Measurements from ENCODE around the gene GFAP.
A peak's percentile ranks its signal among the peaks of the same experiment; 100 is the strongest.

GFAP gene

DNA sequence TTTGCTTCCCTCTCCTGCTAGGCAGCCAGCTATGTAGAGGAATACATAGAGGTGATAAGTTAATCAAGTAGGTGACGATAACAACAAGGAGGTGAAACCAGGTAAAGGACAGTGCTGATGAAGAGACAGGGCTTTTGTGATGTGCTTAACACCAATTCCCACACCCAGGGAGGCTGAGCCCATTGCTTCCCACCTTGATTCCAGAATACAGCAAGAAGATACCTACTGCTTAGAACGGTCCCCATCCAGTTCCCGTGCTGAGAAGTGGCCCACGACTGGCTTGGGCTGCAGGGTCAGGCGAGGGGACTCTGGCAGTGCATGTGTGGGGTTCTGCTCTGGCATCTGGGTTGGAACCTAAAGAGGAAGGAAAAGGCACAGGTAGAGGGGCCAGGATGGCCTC, 16.1 kb upstream of the GFAP start:
- no peak for DNase-seq (ENCODE audit: low read depth)

DNA sequence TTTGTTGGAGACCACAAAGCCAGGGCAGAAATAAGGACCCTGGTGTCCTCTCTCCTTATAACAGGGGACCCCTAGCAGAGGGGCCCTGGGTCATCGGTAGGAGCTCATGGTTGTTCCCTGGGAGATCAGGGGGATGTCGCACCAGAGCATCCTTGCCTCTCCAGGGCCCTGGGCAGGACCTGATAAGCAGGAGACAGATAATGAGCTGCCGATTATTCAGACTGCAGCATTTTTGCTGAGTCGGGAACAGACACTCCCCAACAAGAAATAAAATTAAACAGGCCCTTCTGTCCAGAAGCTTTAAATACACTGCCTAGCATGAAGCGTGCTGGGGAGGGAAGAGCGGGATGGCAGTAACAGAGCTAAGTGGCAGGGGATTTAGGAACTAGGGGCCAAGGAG, 15.4 kb upstream of the GFAP start:
- no peak for DNase-seq (ENCODE audit: low read depth)

DNA sequence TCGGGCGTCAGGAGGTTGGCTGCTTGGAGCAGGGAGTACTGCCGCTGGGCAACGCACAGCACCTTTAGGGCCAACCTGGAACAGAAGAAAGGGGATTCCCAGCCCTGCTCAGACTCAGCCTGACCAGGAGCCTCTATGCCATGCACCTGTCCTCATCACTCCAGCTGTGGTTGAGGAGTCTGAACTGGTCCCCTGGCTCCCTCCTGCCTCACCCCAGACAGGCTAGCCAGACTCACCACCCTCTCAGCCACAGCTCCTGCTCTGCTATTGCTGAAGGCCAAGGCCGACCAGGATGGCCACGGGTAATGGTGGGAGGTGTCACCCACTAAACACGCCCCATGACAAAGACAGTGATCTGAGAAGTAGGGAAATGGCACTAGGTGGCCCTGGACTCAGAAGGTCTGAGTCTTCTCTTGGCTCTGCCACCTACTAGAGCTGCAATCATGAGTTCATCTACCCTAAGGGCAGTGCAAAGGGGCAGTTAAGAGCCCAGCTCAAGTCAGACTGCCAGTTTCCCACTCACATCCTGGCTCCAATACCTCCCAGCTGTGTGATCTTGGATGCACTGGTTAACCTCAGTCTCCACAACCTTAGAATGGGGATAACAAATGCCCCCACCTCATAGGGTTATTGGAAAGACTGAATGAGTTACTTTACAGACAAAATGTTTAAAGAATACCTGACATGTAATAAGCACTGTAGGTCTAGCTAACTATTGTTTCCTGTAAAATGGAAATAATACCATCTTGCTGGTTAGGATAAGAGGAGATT, 13.8 kb upstream of the GFAP start:
- DNase-seq (ENCODE audit: low read depth): no peak

DNA sequence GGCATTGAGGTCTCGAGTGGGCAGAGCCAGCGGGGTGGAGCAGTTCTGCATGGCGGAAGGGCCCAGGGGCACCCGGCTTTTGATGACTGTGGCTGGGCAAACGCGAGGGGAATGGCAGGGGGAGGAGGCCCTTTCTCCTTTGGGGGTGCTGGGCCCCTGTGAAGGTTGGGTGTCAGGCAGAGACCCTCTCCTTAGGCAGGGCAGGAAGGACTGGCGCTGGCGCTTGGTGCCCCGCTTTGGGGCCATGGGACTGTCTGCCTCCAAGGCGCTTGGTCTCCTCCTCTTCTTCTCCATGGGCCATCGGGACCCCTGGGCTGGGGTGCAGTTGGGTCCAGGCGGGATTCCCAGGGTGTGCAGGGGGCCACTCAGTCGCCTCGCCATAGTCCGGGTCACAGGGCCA, 12.8 kb upstream of the GFAP start:
- DNase-seq (ENCODE audit: low read depth): no peak

DNA sequence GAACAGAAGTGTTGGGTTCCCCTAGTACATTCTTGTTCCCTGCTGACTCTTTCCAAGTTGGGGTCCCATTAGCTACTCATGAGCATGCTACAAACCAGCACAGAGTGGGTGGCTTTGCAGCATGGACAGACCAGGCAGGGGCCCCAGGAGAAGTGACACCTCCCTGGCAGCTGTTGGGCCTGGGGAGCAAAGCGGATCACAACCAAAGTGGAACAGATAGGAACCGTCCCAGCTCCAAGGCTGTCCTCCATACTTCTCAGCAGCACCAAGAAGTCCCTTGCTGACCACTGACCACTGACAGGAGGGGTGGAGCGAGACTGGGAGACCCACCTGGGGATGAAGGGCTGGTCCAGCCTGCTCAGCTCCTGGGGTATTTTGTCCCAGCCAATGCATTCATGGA, 12.4 kb upstream of the GFAP start:
- DNase-seq (ENCODE audit: low read depth): no peak

DNA sequence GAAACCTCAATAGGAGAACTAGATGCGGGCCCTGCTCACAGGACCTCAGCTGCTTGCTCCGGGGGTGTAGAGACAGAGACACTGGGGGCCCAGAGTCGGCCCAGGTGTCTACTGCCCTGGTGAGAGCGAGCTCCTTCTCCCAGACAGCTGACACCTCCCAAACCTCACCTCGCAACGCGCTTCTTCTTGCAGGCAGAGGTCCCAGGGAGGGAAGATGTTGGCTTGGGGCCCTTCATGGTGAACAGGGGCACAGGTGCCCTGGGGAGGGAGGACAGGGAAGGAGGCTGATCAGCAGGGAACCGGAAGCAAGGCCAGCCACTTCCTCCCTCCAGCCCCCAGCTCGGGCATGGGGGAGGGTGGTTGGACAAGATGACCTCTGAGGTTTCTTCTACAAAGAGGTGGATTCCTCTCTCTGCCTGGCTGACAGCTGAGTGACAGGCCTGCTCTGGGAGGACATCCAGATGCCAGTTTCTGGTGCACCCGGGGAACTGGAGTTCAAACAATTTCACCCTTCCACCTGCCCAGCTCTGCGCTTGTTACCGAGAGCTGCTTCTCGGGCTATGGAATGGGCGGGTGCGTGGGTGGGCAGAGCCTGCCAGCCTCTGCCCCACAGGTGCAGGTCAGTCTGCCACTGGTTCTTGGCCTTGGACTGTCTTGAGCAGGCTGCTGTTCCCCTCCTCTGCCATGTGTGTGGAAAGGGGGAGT, 11.7 kb upstream of the GFAP start:
- no peak for DNase-seq (ENCODE audit: low read depth)

DNA sequence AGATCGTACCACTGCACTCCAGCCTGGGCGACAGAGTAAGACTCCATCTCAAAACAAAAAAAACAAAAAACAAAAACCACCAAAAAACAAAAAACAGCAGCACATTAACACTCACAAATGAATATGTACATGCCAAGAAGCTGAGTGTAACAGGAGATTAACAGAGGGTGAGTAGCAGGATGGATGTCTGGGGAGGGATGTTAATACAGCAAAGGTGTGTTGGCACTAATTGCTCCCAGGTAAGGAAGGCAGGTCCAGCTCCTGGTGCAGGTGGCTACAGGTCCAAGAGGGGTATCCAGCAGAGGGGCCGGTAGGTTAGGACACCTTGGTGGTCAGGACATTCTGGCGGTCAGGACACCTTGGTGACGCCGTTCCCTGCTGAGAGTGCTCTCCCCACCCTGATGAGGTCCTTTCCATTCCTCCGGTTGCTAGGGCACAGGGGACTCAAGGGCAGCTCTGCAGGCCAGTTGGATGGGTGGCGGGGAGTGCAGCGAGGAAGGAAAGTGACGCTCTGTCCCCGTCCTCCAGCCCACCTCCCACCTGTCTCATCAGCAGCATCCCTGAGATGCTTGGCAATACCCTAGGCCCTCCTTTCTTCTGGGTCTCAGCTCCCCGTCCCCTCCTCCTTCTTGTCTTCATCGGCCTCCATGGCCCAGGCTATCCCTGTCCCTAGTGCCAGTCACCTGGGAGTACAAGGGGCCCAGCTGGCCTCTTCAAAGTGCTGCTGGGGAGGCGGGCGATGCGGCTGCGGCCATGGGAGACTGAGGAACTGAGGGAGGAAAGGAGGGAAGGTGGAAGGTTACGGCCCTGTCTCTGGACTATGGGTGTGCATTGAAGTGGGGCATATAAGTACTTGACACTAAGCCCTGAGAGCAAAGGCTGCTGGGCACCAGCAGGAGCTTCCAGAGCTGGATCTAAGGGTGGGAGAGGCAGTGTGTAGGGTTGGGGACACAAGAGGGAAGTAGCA, 10.7 kb upstream of the GFAP start:
- DNase-seq (ENCODE audit: low read depth): no peak

DNA sequence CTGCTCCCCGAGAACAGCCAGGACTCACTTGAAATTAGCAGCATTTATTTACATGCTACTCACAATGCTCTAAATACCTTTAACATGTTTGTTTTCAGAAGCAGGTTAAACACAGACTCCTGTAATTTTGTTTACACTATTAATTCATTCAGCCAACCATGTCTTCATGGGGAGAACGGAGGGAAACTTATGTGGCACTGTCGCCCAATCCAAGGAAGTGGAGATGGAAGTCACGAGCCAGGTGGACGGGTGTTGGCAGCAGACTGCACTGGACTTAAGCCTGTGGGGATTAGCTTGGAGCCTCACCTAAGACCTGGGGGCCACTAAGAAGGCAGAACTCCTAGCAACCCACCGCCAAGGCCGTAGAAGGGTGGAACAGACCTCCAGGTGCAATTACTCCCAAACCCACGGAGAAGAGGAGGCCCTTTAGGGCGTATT, 8.8 kb upstream of the GFAP start:
- no peak for DNase-seq (ENCODE audit: low read depth)

DNA sequence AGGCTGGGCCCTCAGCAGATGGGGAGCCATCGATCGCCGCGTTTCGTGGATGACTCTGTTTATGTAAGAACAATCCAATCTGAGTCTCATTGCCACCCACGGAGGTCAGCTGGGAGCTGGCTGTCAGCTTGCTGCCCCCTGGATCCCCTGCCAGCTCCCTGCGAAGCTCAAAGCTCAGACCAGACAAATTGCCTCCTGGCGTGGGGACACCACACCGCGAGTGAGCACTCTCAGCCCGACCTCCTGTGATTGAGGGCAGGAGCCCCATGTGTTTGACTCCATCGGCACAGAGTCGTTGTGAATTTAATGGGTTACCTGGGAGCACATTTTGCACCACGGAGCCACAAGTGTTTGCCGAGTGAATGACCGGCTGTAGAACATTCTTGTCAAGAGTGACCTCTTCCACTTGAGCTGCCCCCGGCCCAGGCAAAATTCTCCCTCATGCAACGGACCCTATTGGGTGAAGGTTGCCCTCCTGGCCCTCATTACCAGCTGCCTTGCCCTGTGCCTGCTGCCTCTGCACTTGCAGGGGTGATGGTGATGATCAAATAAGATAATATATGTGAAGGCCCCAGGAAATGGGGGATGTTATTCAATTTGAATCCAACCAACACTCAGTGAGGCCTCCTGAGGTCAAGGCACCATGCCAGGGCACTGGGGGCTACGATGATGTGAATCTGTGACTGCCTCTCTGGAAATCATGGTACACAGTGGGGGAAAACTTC, 7.6 kb upstream of the GFAP start:
- no peak for DNase-seq (ENCODE audit: low read depth)

DNA sequence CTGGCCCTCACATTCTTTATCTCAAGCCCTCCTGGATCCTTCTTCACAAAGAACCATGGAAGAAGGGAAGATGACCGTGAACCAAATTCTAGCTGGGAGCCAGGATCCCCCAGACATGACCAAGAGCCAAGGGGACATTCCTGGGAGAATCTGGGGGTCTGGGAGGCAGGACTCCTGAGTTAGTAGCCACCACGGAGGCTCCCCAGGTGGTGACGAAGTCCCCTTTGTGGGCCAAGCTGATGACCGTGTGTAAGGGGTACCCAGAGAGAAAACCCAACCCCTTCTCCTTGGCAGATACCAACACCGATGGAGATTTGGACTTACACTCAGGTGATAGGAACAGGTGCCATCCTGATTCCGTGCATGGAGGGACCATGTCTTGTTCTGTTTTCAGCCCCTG, 6.8 kb upstream of the GFAP start:
- no peak for DNase-seq (ENCODE audit: low read depth)

DNA sequence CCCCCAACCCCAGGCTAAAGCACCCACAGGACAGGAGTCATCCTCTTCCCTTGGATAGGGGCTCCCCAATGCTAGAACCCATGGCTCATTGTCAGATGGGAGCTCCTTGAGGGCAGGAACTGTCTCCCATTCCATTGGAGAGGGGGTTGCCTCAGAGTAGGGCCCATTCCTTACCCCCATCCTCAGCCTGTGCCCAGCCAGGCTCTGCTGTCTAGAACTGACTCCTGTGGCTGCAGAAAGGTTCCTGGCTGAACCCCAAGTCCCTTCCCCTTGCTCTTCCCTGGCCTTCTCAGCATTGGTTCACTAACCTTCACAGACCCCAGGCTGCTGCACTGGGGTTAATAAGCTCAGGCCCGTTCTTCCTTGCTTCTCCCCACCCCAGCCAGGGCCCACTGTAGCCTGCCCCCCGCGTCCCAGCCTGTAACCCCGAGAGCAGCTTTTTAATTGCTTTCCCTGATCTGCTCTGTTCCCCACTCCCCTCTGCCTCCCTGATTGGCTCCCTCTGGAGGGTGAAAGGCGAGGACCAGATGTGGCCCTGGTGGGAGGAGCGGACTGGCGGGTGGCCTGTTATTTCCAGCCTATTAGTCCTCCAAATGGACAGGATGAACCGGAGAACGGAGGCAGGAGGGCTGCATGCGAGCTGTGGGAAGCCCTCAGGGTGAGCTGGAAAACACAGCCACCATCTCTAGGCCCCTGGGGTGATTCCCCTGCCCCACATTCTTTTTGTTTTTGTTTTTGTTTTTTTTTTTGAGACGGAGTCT, 6.0 kb upstream of the GFAP start:
- no peak for DNase-seq (ENCODE audit: low read depth)

DNA sequence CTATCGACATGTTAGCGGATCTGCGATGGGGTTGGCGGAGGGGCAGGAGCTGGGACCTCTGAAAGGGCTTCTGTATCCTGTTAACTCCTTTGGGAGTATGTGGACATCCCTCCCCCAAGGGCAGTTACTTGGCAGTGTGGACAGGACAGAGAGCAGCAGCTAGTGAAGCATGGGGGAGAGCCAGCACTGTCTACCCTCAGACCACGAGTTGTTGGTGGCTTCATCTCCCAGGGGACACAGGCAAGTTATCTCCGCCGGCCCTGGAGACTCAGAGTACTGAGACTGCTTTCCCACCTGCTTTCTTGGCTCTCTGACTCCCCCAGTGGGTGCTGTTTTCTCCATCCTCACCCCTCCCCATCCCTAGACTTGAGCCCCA, 5.3 kb upstream of the GFAP start:
- DNase-seq (ENCODE audit: low read depth): no peak

DNA sequence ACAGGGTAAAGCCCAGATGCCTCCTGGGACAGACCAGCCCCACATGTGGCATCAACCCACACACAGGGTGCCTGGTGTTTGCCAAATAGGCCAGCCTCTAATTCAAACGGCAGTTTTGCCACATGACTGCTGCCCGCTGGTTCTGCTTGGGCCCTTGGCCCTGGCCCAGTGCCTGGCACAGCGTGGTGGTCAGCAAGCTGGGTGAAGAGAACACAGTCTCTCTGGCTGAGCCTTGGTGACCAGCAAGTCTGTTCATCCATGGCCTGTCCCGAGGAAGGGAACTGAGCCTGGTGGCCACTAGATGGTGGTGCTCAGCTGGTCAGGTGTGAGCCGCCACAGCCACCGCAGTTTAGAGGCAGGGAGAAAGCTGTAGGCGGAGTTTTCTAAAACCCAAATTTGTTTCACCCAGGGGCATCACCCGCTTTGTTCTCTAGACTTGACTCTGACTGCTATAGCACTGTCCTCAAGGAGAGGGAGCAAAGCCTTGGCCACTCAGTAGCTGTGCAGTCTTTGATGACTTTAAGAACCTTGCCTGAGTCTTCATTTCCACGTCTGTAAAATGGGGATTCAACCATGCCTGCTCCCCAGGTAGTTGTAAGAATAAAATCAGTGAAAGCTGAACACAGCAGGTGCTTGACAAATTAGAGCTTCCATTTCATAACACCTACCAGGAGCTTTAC, 4.7 kb upstream of the GFAP start:
- DNase-seq (ENCODE audit: low read depth): peak; percentile 29

DNA sequence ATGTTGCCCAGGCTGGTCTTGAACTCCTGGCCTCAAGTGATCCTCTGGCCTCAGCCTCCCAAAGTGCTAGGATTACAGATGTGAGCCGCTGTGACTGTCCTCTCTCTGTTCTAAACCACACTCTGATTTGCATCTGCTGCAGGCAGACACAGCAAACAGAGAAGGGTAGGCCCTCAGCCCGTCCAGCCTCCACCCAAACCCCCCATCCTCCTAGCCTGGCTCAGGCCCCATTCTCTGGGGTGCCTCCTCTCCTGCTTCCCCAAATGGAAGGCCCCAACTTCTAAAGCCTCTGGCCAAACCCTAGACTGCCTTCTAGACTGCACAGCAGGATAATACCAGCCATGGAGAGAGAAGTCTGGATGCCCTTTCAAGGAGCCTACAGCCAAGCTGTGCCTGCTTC, 4.1 kb upstream of the GFAP start:
- no peak for DNase-seq (ENCODE audit: low read depth)

DNA sequence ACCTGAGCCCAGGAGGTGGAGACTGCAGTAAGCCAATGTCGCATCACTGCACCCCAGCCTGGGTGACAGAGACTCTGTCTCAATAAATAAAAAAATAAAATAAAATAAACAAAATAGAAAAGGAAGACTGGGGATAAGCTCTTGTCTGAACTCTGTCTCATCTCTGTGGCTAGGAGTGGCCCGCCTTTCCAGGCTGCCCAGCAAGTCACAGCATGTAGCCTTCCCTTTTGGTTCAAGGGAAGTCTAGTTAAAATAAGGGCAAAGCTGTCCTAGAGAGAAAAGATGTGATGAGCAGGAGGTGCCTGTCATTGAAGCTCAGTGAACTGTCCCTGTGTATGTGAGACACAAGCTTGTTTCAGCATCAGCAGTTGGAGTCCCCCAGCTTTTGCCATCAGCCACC, 2.7 kb upstream of the GFAP start:
- DNase-seq (ENCODE audit: low read depth): no peak

DNA sequence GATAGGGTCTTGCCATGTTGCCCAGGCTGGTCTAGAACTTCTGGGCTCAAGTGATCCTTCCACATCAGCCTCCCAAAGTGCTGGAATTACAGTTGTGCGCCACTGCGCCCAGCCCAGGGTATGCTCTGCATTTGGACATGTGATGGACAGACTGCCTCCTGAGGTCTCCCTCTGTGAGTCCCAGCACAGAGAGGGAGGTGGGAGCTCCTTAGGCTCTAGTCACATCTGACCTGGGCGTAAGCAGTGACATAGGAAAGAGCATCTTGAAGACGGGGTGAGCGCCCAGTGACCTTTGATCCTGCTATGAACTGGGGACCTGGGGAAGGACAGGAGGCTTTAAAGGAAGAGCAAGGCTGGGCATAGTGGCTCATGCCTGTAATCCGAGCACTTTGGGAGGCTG, 2.2 kb upstream of the GFAP start:
- no peak for DNase-seq (ENCODE audit: low read depth)

DNA sequence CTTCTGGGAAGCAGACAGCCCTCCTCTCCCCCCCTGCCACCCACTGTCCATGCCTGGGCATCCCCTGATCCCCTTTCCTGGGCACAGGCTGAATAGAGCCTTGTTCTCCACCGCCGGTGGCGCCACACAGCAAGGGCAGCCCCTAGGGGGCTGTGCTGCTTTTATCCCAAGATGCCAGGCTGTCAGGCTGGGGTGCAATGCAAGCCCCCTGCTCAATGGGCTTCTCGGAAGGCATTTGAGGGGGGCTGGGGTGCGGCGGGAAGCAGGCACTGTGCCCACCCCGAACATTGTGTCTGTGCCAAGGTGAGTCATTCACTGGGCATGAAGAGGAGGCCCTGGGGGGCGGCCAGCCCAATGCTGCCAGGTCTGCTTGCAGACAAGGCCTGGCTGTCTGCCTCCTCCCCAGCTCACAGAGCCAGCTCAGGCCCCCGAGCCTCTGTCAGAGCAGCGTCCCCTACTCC, 1.5 kb upstream of the GFAP start:
- DNase-seq (ENCODE audit: low read depth): no peak

DNA sequence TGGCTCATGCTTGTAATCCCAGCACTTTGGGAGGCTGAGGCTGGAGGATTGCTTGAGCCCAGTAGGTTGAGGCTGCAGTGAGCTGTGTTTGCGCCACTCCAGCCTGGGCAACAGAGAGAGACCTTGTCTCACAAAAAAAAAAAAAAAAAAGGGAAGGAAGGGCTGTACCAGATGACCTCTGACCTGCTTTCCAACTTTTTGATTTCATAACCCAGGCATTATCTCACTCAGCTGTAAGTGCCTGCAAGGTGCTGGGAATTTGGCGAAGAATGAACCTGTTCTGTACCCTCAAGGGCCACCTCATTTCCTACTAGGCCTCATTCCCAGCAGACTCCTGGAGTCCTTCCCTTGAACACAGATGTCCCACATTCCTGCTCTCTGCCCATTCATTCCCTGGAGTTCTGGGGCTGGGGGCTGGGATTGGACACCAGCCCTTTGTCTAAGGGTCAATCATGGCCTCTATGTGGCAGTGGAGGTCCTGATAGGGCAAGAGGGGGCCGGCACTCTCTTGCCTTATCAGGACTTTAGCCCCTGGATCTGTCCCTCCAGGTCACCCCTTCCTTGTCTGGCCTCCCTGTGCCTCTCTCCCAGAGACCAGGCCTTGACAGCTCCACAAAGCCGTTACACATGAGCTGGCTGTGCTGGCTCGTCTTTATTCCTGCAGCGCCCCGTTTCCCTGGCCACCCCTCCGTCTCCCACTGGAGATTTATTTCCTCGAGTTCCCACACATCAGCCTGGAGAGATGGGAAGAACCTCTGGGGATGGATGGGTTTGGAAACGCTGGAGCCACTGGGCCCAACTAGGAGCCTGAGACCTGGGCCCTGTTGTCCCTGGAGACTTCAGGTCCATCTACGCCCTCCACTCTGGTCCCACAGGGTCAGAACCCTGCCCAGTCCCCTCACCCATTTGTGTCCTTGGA, 821 bp upstream of the GFAP start:
- no peak for DNase-seq (ENCODE audit: low read depth)

DNA sequence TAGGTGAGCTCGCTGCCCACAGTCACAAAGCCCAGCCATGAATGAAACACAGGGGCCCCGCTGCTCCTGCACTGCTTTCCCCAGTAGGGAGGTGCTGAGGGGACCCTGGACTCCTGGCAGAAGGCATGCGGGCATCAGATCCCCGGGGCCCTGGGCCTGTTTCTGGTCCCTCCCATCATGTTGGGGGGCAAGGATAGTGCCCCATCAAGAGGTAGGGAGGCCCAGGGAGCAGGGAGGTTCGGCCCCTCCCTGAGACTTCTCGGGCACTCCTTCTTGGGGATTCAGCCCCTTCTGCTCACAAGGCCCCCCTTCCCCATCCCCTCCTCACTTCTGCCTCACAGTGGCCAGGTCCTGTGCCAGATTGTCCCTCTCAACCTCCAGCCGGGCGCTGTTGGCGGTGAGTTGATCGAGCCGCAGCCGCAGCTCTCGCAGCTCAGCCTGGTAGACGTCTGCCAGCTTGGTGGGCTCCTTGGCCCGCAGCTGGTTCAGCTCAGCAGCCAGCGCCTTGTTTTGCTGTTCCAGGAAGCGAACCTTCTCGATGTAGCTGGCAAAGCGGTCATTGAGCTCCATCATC, 515 bp downstream of the GFAP start:
- DNase-seq (ENCODE audit: low read depth): no peak

All from activated T-cell treated with anti-CD3 and anti-CD28 coated beads for 24 hours (primary cell).